Cardiac septum (tissue), 1 donor: Measurements from ENCODE around the gene TOP1. TPM values are rescaled to one million over a fixed set of nuclear protein-coding genes. Genes with fewer than 3 reads are reported as not detected.

Source experiments
- DNase-seq: peaks from one replicate; pipeline ENCODE4 v3.0.0-alpha.2; 2020; ENCODE audit warnings: low spot score
- intact Hi-C: fragments of 100-400 bp; cut with DNase I; formaldehyde crosslinking; loops from one replicate; pipeline ENCODE4 v1.14.0; 2022
- total RNA-seq: library from RNA; stranded (reverse); fragmentation: NEBNext Ultra II Directional; extraction: Animal tissue kit (Norgen Biotek cat#: 25700); gene quantifications from one replicate; pipeline ENCODE4 v1.2.1, GENCODE V29; 2021
- donor health status: DM: no; HTN: no; CAD: no.

TOP1 gene
- total RNA-seq, 1 donor from 2014 or later, result 23.5 TPM

DNA sequence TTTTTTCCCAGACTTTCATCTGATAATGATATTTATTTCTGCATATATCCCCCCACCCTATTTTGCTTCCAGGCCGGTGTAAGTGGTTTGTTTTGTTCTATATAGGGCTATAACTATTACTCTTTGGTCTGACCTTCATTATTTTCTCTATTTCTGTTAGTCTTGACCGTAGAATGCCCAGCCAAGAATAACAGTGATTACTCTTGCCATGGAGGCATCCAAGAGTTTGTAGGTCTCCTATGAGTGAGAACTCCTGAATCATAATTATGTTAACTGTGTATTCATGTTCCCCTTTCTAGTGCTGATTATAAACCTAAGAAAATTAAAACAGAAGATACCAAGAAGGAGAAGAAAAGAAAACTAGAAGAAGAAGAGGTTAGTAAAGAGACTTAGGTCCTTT is 52.2 kb downstream of the TOP1 start:
- intact Hi-C loops, result no loop called here
- no peak for DNase-seq

DNA sequence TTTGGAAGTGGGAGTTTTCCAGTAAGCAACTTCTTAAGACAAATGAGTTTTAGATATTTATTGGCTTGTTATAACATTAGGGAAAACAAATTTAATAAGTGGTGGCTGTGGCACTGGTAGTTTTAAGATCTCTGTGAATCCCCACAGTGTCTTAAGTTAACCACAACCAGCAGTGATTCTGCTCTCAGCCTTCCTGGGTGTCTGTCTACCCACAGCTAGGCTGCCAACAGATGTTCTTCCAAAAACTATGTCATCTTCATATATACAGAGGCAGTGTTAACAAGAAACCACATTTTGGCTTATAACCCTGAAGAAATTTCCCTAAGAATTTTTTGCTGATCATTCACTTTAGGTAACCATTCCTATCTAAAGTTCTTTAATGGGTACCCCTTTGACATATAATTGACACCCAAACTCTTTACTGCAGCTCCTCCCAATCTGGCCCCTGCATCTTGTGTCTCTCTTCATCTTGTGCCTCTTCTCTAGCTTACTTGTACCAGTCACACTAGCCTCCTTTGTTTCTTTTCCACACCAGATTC is 52.7 kb downstream of the TOP1 start:
- no peak for DNase-seq
- intact Hi-C loops, result no loop called here

DNA sequence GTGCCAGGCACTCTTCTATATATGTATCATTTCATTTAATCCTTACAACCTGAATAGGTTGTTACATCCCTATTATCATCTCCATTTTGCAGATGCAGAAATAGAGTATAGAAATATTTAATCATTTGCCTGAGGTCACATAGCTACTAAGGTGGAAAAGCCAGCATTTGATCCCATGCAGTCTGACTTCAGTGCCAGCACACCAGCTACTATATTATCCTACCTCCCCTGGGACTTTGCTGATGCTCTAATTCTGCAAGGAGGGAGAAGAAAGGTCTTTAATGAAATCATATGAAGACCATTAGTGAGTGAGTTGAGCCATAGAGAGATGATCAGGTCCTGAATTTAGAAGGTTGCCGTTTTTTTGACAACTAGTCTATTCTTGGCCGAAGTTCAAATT is 53.7 kb downstream of the TOP1 start:
- no peak for DNase-seq
- intact Hi-C loops, result no loop called here

DNA sequence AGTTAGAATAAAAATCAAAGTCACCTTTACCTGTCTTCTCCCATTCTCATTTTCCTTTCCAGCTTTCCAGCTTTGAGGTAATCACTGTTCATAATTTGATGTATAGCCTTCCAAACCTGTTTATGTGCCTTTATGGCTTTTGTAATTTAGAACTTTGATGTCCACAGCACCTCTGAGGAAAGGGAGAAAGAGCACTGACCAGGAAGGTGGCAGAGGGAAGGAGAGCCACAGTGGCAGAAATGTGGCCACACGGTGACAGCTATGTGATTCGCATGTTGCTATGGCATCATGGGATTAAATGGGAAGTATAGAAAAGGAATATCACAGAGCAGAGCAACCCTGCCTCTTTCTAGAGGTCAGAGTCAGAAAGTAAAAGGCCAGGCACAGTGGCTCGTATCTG is 57.0 kb downstream of the TOP1 start:
- intact Hi-C loops, result no loop called here

DNA sequence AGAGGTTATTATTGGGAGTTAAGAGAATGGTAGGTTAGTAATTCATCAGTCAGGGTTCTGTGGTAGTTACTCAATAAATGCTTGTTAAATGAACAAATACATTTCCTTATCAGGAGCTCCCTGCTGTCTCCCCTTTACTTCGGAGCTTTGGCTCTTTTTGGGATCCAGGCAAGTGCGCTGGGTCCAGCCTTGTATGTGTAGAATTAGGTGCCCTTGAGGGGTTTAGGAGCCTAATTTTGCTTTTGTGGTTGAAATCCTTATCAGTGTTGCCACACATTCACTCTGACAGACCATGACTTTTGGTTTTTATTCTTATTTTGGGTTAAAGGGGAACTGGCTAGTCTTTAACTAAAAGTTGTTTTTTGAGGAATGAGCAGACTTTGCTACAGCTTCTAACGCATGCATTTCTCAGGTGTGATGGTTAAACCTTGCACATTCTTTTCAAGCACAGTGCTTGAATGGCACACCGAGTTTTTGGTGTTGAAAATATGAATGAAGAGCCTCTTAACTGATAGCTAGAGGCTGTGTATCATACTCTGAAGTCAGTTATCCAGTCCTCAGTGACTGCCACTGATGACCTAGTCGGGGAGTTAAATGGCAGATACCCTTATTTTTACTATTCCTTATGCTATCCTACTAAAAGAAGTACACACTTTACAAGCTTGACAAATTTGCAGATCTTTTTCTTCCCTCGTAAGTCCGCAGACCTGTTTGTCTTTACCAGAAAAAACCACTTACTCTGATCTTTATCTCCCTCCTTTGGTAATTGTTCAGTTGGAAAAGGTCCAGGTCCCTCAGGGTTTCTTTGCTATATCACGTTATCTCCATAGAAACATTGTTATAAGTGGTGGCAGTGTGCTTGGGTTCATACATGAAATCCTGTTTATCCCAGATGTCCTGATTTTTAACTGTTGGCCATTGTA is 58.0 kb downstream of the TOP1 start:
- DNase-seq, result no peak
- intact Hi-C loops, result no loop called here

More for the DNA sequence above, 57.0 kb downstream of the TOP1 start:
- no peak for DNase-seq

- intact Hi-C loops, result no loop called here
- DNase-seq, result no peak
Measured at GRCh38 chr20:41087325-41087685, 58.7 kb downstream of the TOP1 start.

DNA sequence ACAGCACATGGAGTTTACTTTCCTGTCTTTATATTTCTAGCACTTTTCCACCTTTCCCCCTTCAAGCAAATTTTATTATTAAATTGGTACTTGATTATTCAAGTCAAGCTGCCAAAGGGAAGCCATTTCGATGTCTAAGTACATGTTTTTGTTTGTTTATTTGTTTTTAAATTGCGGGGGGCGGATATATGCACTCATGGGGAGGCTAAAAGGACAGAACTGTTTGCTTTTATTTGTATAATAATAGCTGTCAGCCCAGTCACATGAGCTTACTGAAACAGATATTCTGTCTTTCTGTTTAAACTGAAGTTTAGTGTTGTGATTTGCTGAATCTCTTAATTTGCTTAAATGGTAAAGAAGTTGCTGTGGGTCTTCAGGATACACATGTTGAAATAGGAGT is 59.2 kb downstream of the TOP1 start:
- no peak for DNase-seq
- intact Hi-C loops, result no loop called here

- intact Hi-C loops, result no loop called here
Measured at GRCh38 chr20:41089555-41089954, 60.9 kb downstream of the TOP1 start.

GRCh38 chr20:41091927-41092326 is 63.3 kb downstream of the TOP1 start:
- intact Hi-C loops, result no loop called here
- no peak for DNase-seq

More at GRCh38 chr20:41089555-41089954, 60.9 kb downstream of the TOP1 start:
- DNase-seq, result no peak

- DNase-seq, result no peak
- intact Hi-C loops, result loop anchor here (2.0 kb wide), 2 partner anchors 104 to 126 kb away; no protein-coding TSS in a partner anchor
Measured at GRCh38 chr20:41094353-41095055, 65.9 kb downstream of the TOP1 start.

DNA sequence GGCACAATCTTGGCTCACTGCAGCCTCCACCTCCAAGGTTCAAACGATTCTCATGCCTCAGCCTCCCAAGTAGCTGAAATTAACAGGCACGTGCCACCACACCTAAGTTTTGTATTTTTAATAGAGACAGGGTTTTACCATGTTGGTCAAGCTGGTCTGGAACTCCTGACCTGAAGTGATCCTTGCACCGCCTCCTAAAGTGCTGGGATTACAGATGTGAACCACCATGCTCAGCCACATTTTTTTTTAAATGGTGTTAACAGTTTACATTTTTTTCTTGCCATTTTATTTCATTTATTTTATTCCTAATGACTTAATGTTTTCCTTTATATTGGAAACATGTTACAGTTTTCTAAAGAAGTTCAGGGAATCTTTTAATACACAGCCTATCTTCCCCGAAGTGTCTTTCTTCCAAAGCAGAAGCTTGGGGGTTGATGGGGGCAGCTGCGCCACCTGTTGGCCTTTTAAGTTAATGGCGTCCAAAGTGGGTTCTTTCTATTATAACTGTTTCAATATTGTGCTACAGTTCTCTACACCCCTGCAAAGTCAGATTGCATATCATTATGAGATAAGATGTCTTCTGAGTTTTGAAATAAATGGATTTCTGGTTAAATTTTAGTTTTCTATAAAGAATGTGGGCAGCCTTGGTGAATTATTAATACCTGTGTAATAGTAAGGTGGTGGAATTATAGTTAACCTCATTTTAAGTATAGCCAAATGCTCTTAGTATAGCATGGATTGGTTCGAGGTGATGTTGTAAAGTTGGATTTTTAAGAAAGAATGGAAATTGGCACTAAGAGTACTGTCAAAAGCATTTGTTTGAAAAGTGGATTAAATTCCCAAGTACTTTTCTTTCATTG is 66.7 kb downstream of the TOP1 start:
- peak; percentile 79 for DNase-seq
- intact Hi-C loops, result loop anchor here (2.0 kb wide), 2 partner anchors 105 to 127 kb away; no protein-coding TSS in a partner anchor

DNA sequence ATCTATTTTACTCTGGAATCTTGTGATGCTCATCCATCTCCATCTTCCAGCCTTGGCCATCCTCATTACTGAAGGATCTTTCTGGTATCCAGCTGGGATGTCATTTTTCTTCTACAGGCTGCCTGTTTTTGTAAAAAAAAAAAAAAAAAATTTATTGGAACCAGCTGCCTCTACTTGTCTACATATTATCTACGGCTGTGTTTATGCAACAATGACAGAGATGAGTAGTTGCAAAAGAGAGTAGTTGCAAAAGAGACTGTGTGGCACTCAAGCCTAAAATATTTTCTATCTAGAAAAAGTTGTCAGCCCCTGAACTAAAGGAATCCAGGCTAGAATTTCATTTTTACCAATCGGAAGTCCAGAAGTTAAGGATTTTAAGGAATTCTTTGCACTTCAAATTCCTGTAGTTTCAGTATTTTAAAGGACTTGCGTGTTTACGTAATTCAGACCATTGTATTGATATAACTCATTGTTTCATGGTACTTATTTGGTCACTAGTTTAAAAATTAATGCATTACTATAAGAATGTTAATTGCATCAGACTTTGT is 70.2 kb downstream of the TOP1 start:
- intact Hi-C loops, result no loop called here
- no peak for DNase-seq

- intact Hi-C loops, result no loop called here
- DNase-seq, result no peak
Measured at GRCh38 chr20:41100001-41100480, 71.4 kb downstream of the TOP1 start.

DNA sequence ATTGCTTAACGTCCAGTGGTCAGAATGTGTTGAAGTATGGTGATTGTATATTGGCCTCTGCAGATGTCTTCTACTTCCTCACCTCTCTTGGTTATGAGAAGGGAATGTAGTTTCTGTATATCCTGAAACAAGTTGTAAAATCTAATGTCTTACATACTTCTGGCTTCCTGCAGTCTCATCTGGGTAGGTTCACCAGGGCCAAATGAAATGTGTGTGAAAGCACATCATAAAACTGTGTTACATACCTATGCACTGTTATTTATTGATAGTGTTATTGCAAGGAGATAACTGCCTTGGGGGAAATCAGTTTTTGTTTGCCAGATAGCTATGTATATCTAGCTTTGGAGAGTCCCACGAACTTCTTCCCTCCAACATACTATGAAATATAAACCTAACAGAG is 73.0 kb downstream of the TOP1 start:
- intact Hi-C loops, result no loop called here
- DNase-seq, result no peak

DNA sequence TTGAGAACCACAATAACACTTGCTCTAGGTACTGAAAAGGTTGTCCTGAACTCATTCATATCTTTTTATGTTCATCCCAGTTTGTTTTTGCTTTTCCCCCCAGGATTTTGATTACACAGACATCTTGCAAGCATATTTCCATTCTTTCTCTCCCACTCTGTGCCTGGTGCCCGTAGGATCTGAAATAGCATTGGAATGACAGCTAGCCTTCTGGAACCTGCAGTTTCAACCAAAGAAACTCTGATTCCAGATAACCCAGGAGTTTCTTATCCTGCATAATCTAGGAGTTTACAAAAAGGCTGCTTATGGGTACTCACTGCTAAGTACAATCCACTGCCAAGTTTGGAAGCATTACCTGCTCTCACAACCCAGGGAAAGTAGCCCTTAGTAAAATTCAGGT is 79.9 kb downstream of the TOP1 start:
- no peak for DNase-seq
- intact Hi-C loops, result no loop called here

DNA sequence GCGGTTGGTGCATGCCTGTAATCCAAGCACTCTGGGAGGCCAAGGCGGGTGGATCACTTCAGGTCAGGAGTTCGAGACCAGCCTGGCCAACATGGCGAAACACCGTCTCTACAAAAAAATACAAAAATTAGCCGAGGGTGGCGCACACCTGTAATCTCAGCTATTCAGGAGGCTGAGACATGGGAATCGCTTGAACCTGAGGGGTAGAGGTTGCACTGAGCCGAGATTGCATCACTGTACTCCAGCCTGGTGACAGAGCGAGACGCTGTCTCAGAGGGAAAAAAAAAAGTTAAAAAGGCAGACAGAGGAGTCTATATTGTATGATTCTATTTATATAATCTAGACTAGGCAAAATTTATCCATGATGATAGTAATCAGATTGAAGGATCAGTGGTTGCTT is 81.4 kb downstream of the TOP1 start:
- no peak for DNase-seq
- intact Hi-C loops, result no loop called here

- DNase-seq, result no peak
- intact Hi-C loops, result no loop called here
Measured at GRCh38 chr20:41110930-41111577, 82.4 kb downstream of the TOP1 start.

GRCh38 chr20:41111578-41111951 is 82.9 kb downstream of the TOP1 start:
- no peak for DNase-seq
- intact Hi-C loops, result no loop called here
